ENCODE results near the gene ARHGAP42.
"Not testable (repeated sequence)": the region's sequence is repeated elsewhere in the genome, so short reads cannot be mapped to it uniquely, and the experiment has no call there.

Gene ARHGAP42

GRCh38 chr11:100663996-100664395 lies 23.1 kb upstream of the ARHGAP42 start:
- no peaks in the 10 kb centered on the region for H3K36me3 ChIP-seq (ENCODE audit: control insufficient read depth in 5 of 5, insufficient read depth in 5 of 5, low read length in 5 of 5)
- no peaks in the 10 kb centered on the region for H3K4me1 ChIP-seq (ENCODE audit: control insufficient read depth in 5 of 5, insufficient read depth in 5 of 5, low read length in 5 of 5)
- H3K4me3 ChIP-seq (ENCODE audit: low read depth in 1 of 5, low read length in 5 of 5) = no peak overlapping the region
- no peaks in the 10 kb centered on the region for H3K27me3 ChIP-seq (ENCODE audit: control insufficient read depth in 5 of 5, insufficient read depth in 4 of 5, low read length in 5 of 5)
- no peak overlapping the region for H3K9ac ChIP-seq (ENCODE audit: low read length in 5 of 5)
- no peaks in the 10 kb centered on the region for H3K9me3 ChIP-seq (ENCODE audit: control insufficient read depth in 5 of 5, low read length in 5 of 5)
- no peak overlapping the region for H3K27ac ChIP-seq (ENCODE audit: low read depth, low read length)

GRCh38 chr11:100666816-100667215 lies 20.3 kb upstream of the ARHGAP42 start:
- H3K9me3 ChIP-seq (ENCODE audit: control insufficient read depth in 5 of 5, low read length in 5 of 5); H3K9ac ChIP-seq (ENCODE audit: low read length in 5 of 5); H3K27me3 ChIP-seq (ENCODE audit: control insufficient read depth in 5 of 5, insufficient read depth in 4 of 5, low read length in 5 of 5); H3K27ac ChIP-seq (ENCODE audit: low read depth, low read length); H3K4me3 ChIP-seq (ENCODE audit: low read depth in 1 of 5, low read length in 5 of 5); H3K4me1 ChIP-seq (ENCODE audit: control insufficient read depth in 5 of 5, insufficient read depth in 5 of 5, low read length in 5 of 5); H3K36me3 ChIP-seq (ENCODE audit: control insufficient read depth in 5 of 5, insufficient read depth in 5 of 5, low read length in 5 of 5): not testable (repeated sequence)

GRCh38 chr11:100667449-100667848 lies 19.6 kb upstream of the ARHGAP42 start:
- no peak overlapping the region for H3K9ac ChIP-seq (ENCODE audit: low read length in 5 of 5)
- H3K36me3 ChIP-seq (ENCODE audit: control insufficient read depth in 5 of 5, insufficient read depth in 5 of 5, low read length in 5 of 5) = no peaks in the 10 kb centered on the region
- no peak overlapping the region for H3K27ac ChIP-seq (ENCODE audit: low read depth, low read length)
- H3K4me3 ChIP-seq (ENCODE audit: low read depth in 1 of 5, low read length in 5 of 5) = no peak overlapping the region
- no peaks in the 10 kb centered on the region for H3K4me1 ChIP-seq (ENCODE audit: control insufficient read depth in 5 of 5, insufficient read depth in 5 of 5, low read length in 5 of 5)
- H3K9me3 ChIP-seq (ENCODE audit: control insufficient read depth in 5 of 5, low read length in 5 of 5) = no peaks in the 10 kb centered on the region
- no peaks in the 10 kb centered on the region for H3K27me3 ChIP-seq (ENCODE audit: control insufficient read depth in 5 of 5, insufficient read depth in 4 of 5, low read length in 5 of 5)

- Histone ChIP-seq H3K9ac (ENCODE audit: low read length in 5 of 5) (no peak overlapping the region), H3K4me3 (ENCODE audit: low read depth in 1 of 5, low read length in 5 of 5) (no peak overlapping the region), H3K27ac (ENCODE audit: low read depth, low read length) (no peak overlapping the region), H3K4me1 (ENCODE audit: control insufficient read depth in 5 of 5, insufficient read depth in 5 of 5, low read length in 5 of 5) (no peaks in the 10 kb centered on the region), H3K27me3 (ENCODE audit: control insufficient read depth in 5 of 5, insufficient read depth in 4 of 5, low read length in 5 of 5) (no peaks in the 10 kb centered on the region), H3K36me3 (ENCODE audit: control insufficient read depth in 5 of 5, insufficient read depth in 5 of 5, low read length in 5 of 5) (no peaks in the 10 kb centered on the region), H3K9me3 (ENCODE audit: control insufficient read depth in 5 of 5, low read length in 5 of 5) (no peaks in the 10 kb centered on the region)
Measured at GRCh38 chr11:100670140-100670539, 16.9 kb upstream of the ARHGAP42 start.

GRCh38 chr11:100671471-100671870 lies 15.6 kb upstream of the ARHGAP42 start:
- Histone ChIP-seq H3K27ac (ENCODE audit: low read depth, low read length) (no peak overlapping the region), H3K4me1 (ENCODE audit: control insufficient read depth in 5 of 5, insufficient read depth in 5 of 5, low read length in 5 of 5) (no peaks in the 10 kb centered on the region), H3K36me3 (ENCODE audit: control insufficient read depth in 5 of 5, insufficient read depth in 5 of 5, low read length in 5 of 5) (no peaks in the 10 kb centered on the region), H3K9ac (ENCODE audit: low read length in 5 of 5) (no peak overlapping the region), H3K9me3 (ENCODE audit: control insufficient read depth in 5 of 5, low read length in 5 of 5) (no peaks in the 10 kb centered on the region), H3K27me3 (ENCODE audit: control insufficient read depth in 5 of 5, insufficient read depth in 4 of 5, low read length in 5 of 5) (no peaks in the 10 kb centered on the region), H3K4me3 (ENCODE audit: low read depth in 1 of 5, low read length in 5 of 5) (no peak overlapping the region)

GRCh38 chr11:100672498-100673033 lies 14.5 kb upstream of the ARHGAP42 start:
- Histone ChIP-seq H3K36me3 (ENCODE audit: control insufficient read depth in 5 of 5, insufficient read depth in 5 of 5, low read length in 5 of 5) (no peaks in the 10 kb centered on the region), H3K4me3 (ENCODE audit: low read depth in 1 of 5, low read length in 5 of 5) (no peak overlapping the region), H3K9me3 (ENCODE audit: control insufficient read depth in 5 of 5, low read length in 5 of 5) (no peaks in the 10 kb centered on the region), H3K4me1 (ENCODE audit: control insufficient read depth in 5 of 5, insufficient read depth in 5 of 5, low read length in 5 of 5) (no peaks in the 10 kb centered on the region), H3K27me3 (ENCODE audit: control insufficient read depth in 5 of 5, insufficient read depth in 4 of 5, low read length in 5 of 5) (no peaks in the 10 kb centered on the region), H3K27ac (ENCODE audit: low read depth, low read length) (no peak overlapping the region), H3K9ac (ENCODE audit: low read length in 5 of 5) (no peak overlapping the region)

GRCh38 chr11:100673063-100673462 lies 14.0 kb upstream of the ARHGAP42 start:
- no peaks in the 10 kb centered on the region for H3K4me1 ChIP-seq (ENCODE audit: control insufficient read depth in 5 of 5, insufficient read depth in 5 of 5, low read length in 5 of 5)
- no peak overlapping the region for H3K4me3 ChIP-seq (ENCODE audit: low read depth in 1 of 5, low read length in 5 of 5)
- no peak overlapping the region for H3K9ac ChIP-seq (ENCODE audit: low read length in 5 of 5)
- H3K36me3 ChIP-seq (ENCODE audit: control insufficient read depth in 5 of 5, insufficient read depth in 5 of 5, low read length in 5 of 5) = no peaks in the 10 kb centered on the region
- no peaks in the 10 kb centered on the region for H3K27me3 ChIP-seq (ENCODE audit: control insufficient read depth in 5 of 5, insufficient read depth in 4 of 5, low read length in 5 of 5)
- no peak overlapping the region for H3K27ac ChIP-seq (ENCODE audit: low read depth, low read length)
- no peaks in the 10 kb centered on the region for H3K9me3 ChIP-seq (ENCODE audit: control insufficient read depth in 5 of 5, low read length in 5 of 5)

GRCh38 chr11:100674212-100674611 lies 12.9 kb upstream of the ARHGAP42 start:
- Histone ChIP-seq H3K9ac (ENCODE audit: low read length in 5 of 5) (no peak overlapping the region), H3K4me3 (ENCODE audit: low read depth in 1 of 5, low read length in 5 of 5) (no peak overlapping the region), H3K9me3 (ENCODE audit: control insufficient read depth in 5 of 5, low read length in 5 of 5) (no peaks in the 10 kb centered on the region), H3K27ac (ENCODE audit: low read depth, low read length) (no peak overlapping the region), H3K36me3 (ENCODE audit: control insufficient read depth in 5 of 5, insufficient read depth in 5 of 5, low read length in 5 of 5) (no peaks in the 10 kb centered on the region), H3K4me1 (ENCODE audit: control insufficient read depth in 5 of 5, insufficient read depth in 5 of 5, low read length in 5 of 5) (no peaks in the 10 kb centered on the region), H3K27me3 (ENCODE audit: control insufficient read depth in 5 of 5, insufficient read depth in 4 of 5, low read length in 5 of 5) (no peaks in the 10 kb centered on the region)

- Histone ChIP-seq H3K27ac (ENCODE audit: low read depth, low read length) (no peak overlapping the region), H3K4me1 (ENCODE audit: control insufficient read depth in 5 of 5, insufficient read depth in 5 of 5, low read length in 5 of 5) (no peaks in the 10 kb centered on the region), H3K27me3 (ENCODE audit: control insufficient read depth in 5 of 5, insufficient read depth in 4 of 5, low read length in 5 of 5) (no peaks in the 10 kb centered on the region), H3K4me3 (ENCODE audit: low read depth in 1 of 5, low read length in 5 of 5) (no peak overlapping the region), H3K9me3 (ENCODE audit: control insufficient read depth in 5 of 5, low read length in 5 of 5) (no peaks in the 10 kb centered on the region), H3K9ac (ENCODE audit: low read length in 5 of 5) (no peak overlapping the region), H3K36me3 (ENCODE audit: control insufficient read depth in 5 of 5, insufficient read depth in 5 of 5, low read length in 5 of 5) (no peaks in the 10 kb centered on the region)
Measured at GRCh38 chr11:100675115-100675650, 11.9 kb upstream of the ARHGAP42 start.

GRCh38 chr11:100676901-100677300 lies 10.2 kb upstream of the ARHGAP42 start:
- H3K9ac ChIP-seq (ENCODE audit: low read length in 5 of 5) = no peak overlapping the region
- H3K4me1 ChIP-seq (ENCODE audit: control insufficient read depth in 5 of 5, insufficient read depth in 5 of 5, low read length in 5 of 5) = peaks cover 0 to 7% (median 3%) of the 10 kb centered on the region in 5 donors
- no peaks in the 10 kb centered on the region for H3K27me3 ChIP-seq (ENCODE audit: control insufficient read depth in 5 of 5, insufficient read depth in 4 of 5, low read length in 5 of 5)
- H3K27ac ChIP-seq (ENCODE audit: low read depth, low read length) = no peak overlapping the region
- no peak overlapping the region for H3K4me3 ChIP-seq (ENCODE audit: low read depth in 1 of 5, low read length in 5 of 5)
- no peaks in the 10 kb centered on the region for H3K36me3 ChIP-seq (ENCODE audit: control insufficient read depth in 5 of 5, insufficient read depth in 5 of 5, low read length in 5 of 5)
- H3K9me3 ChIP-seq (ENCODE audit: control insufficient read depth in 5 of 5, low read length in 5 of 5) = no peaks in the 10 kb centered on the region

GRCh38 chr11:100677796-100678195 lies 9.3 kb upstream of the ARHGAP42 start:
- Histone ChIP-seq H3K9ac (ENCODE audit: low read length in 5 of 5) (no peak overlapping the region), H3K36me3 (ENCODE audit: control insufficient read depth in 5 of 5, insufficient read depth in 5 of 5, low read length in 5 of 5) (no peaks in the 10 kb centered on the region), H3K9me3 (ENCODE audit: control insufficient read depth in 5 of 5, low read length in 5 of 5) (no peaks in the 10 kb centered on the region), H3K27ac (ENCODE audit: low read depth, low read length) (no peak overlapping the region), H3K27me3 (ENCODE audit: control insufficient read depth in 5 of 5, insufficient read depth in 4 of 5, low read length in 5 of 5) (no peaks in the 10 kb centered on the region), H3K4me1 (ENCODE audit: control insufficient read depth in 5 of 5, insufficient read depth in 5 of 5, low read length in 5 of 5) (peaks cover 0 to 7% (median 3%) of the 10 kb centered on the region in 5 donors), H3K4me3 (ENCODE audit: low read depth in 1 of 5, low read length in 5 of 5) (no peak overlapping the region)
